VCaP (cell line): ENCODE measurements around the gene ZFYVE28.

Experiments
- H3K27ac ChIP-seq: fragments of 450-650 bp; 2 replicates; pipeline ENCODE4 v1.5.1; 2017
- TF ChIP-seq, protein P1 (sequence below): fragments of 450-650 bp; conservative IDR thresholded peaks from 2 replicates; pipeline ENCODE4 v1.5.1; 2017; ENCODE audit warnings: mild to moderate bottlenecking, moderate library complexity

ZFYVE28 gene

DNA sequence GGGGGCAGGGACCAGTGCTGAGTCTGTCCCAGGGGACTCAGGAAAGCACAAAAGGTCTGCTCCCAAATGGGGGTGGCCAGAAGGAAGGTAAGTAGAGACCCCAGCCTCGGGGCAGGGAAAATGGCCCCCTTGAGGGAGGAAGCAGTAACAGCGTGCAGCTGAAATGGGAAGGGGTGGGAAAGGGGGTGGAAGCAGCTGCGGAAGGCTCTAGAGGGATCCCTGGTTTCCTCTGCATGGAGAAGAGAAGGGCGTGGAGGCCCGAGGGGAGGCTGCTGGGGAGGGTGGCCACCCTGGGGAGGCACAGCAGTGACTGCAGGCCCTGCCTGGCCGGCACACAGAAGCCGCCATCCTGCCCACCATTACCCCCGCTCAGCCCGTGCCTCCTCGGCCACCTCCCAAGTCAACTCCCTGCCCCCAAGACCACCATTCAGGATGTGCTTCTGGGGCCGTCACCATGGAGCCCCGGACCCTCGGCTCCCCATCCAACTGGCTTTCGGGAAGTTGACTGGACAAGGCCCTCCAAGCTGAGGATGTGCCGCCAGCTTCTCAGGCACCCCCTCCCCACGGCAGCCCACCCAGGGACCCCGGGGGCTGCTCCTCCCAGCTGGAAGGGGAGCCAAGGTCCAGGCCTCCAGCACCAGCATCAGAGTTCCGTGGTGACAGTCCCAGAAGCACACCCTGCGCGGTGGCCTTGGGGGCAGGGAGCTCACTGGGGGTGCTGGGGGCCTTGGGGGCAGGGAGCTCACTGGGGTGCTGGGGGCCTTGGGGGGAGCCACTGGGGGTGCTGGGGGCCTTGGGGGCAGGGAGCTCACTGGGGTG, 23.9 kb upstream of the ZFYVE28 start:
- TF ChIP-seq, protein P1, sequence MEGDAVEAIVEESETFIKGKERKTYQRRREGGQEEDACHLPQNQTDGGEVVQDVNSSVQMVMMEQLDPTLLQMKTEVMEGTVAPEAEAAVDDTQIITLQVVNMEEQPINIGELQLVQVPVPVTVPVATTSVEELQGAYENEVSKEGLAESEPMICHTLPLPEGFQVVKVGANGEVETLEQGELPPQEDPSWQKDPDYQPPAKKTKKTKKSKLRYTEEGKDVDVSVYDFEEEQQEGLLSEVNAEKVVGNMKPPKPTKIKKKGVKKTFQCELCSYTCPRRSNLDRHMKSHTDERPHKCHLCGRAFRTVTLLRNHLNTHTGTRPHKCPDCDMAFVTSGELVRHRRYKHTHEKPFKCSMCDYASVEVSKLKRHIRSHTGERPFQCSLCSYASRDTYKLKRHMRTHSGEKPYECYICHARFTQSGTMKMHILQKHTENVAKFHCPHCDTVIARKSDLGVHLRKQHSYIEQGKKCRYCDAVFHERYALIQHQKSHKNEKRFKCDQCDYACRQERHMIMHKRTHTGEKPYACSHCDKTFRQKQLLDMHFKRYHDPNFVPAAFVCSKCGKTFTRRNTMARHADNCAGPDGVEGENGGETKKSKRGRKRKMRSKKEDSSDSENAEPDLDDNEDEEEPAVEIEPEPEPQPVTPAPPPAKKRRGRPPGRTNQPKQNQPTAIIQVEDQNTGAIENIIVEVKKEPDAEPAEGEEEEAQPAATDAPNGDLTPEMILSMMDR = no peak
- H3K27ac ChIP-seq = no peak overlapping the region

DNA sequence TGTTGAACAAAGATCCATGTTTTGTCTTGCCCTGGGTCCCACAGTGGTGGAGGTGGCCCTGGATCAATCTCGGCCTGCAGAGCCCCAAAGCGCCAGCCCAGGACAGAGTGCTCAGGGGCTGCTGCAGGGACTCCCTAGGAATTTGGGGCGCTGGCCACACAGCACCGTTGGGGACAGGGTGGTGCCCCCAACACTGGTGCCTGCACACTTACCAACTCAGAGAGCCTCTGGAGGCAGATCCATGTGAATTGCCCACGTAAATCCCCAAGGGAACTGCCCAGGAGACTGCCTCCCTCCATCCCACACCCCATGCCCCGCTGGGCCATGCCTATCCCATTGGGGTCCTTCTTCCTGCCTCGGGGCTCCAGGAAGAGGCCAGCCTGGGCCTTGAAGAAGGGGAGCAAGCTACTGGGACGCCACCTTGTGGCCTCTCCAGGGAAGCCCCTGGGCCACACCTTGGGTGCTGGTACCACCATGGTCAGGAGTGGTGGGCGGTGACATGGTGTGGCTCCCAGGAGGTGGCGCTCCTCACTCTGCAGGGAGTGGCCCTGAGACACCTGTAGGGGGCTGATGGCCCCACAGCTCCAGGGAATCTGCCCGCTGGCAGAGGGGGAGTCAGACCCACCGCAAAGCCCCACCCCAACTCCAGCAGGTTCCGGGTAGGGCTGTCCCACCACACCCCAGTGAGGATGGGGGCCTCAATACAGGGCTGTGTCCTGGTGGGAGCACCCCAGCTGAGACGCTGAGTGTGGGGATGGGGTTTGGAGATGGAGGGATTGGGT, 23.1 kb upstream of the ZFYVE28 start:
- TF ChIP-seq, protein P1 = peak; percentile 64
- no peak overlapping the region for H3K27ac ChIP-seq

DNA sequence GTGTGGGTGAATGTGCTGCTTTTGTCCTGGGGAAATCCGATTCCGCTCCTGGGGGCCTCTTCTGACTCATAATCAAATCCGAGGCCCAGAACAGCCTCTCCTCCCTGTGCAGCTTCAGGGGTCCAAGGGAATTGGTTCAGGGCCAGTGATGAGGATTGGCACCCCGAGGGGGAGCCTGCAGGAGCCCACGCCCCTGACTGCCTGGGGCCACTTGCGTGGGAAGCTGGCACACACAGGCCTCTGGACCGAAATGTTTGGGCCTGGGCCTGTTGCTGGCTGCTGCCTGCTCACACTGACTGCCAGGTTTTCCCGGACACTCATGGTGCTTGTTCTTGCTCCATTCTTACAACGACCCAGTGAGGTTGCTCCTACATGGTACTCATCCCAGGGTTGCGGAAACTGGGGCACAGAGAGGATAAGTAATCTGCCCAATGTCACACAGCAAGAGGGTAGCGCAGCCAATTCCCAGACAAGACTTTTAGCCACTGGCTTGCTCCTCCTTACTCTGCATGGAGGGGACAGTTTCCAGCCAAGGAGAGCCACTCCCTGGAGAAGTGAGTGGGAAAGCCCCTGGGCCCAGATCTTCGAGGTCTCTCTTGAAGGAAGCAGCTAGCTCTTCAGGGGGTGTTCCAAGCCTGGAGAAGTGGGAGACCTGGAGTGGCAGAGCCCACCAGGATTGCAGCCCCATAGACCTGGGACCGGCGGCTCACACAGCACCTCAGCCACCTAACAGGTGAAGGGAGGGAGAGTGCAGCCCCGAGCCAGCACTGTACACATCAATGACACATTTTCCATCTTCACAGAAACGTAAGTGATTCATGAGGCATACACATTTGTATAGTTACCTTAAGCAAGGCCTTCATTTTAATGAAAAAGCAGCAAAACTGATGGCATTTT, 20.6 kb upstream of the ZFYVE28 start:
- TF ChIP-seq, protein P1 = no peak
- no peak overlapping the region for H3K27ac ChIP-seq

DNA sequence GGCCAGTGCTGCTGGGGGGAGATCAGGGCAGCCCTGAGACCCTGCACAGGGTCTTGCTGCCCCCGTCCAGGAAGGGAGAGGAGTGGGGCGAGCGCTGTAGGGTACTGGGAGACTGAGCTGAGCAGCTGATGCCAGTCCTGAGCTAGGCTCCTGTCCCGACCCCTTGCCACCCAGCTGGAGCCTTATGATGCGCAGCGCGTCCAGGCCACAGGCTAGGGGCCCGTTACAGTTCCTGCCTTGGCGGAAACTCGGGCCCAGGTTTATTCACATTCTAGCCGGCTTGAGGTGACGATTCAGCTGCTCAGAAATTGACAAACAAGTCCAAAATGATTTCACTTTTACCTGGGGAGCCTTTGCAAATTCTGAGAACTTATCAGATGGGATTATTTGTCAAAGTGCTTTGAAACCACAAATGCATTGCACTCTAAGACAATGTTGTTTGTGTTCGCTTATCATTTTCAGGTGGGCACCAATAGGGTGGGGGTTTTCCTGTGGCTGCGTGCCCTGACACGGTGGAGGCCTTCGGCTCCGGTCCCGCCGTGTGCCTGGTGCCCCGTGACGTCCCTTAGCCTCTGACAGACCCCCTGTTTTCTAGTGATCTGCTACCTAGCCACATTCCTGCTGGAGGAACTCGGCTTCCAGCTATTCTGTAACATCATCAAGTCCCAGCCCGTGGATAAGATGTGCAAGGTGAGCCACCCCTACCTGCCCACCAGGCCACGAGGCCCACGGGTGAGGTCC, 19.2 kb upstream of the ZFYVE28 start:
- no peak overlapping the region for H3K27ac ChIP-seq
- TF ChIP-seq, protein P1 = no peak

DNA sequence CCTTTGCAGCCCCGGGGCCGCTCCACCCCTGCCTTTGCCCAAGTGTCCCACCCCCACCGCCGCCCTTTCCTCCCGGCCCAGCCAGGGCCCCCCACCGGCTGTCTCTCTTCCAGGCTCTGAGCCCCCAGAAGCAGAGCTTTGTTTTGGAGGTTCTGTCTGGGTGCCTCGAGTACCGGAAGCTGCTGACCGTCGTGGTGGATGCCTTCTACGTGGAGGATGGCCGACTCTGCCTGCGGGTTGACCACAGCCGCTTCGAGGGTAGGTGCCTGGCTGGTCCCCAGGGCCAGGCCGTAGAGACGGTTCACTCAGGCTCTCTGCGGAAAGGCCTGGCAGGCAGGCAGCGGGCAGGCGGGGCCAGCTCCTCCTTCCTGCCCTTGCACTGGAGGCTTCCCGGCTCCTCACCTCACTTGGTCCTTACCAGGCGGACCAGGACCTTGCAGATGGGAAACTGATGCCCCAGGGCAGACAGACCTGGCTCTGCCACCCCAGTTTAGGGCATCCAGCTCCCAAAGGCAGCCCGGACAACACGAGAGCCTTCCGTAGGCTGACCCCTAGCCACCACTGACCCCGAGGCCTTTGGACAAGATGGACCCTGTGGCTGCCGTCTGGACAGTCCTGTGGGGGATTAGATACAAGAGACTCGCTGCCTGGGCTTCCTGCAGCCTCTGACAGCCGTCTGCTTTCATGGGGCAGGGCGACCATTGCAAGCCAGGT, 18.5 kb upstream of the ZFYVE28 start:
- TF ChIP-seq, protein P1 = no peak
- H3K27ac ChIP-seq = no peak overlapping the region

DNA sequence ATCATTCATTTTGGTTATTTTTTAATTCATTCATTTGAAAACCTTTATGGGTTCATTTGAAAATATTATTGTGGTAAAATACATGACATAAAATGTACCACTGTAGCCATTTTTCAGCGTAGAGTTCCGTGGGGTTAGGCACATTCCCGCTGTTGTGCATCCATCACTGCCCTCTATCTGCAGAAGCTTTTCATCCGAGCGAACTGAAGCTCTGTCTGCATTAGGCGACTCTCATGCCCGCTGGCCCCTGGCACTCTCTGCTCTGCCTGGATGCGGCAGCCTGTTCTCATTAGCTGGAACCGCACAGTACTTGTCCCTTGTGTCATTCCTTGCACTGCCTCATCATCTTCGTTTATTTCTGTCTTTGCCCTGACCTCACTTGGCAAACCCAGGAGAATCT, 17.9 kb upstream of the ZFYVE28 start:
- TF ChIP-seq, protein P1 = no peak; the same call in 1 of the 2 replicates
- no peak overlapping the region for H3K27ac ChIP-seq
